Sigmoid colon (tissue), 4 donors: Measurements from ENCODE around the gene WNK1.

ENCODE experiments used
- CTCF ChIP-seq, 4 experiments: fragments of 450-650 bp in 3 of 4; fragments of 200-600 bp in 1 of 4; IDR thresholded peaks; one replicate each; pipeline ENCODE4 v1.5.1; 2016 to 2019; ENCODE audit warnings: antibody characterized with exemption in 4 of 4, mild to moderate bottlenecking in 3 of 4, moderate library complexity in 2 of 4
- EP300 ChIP-seq, 4 donors: sonication (generic); formaldehyde crosslinking; IDR thresholded peaks; one replicate each; pipeline ENCODE4 v1.6.1; 2017; ENCODE audit warnings: antibody characterized with exemption in 4 of 4
- POLR2A ChIP-seq, 2 donors: fragments of 450-650 bp; IDR thresholded peaks; one replicate each; pipeline ENCODE4 v1.6.1; 2016; ENCODE audit warnings: antibody characterized with exemption in 2 of 2, mild to moderate bottlenecking in 2 of 2, moderate library complexity in 2 of 2

DNA sequence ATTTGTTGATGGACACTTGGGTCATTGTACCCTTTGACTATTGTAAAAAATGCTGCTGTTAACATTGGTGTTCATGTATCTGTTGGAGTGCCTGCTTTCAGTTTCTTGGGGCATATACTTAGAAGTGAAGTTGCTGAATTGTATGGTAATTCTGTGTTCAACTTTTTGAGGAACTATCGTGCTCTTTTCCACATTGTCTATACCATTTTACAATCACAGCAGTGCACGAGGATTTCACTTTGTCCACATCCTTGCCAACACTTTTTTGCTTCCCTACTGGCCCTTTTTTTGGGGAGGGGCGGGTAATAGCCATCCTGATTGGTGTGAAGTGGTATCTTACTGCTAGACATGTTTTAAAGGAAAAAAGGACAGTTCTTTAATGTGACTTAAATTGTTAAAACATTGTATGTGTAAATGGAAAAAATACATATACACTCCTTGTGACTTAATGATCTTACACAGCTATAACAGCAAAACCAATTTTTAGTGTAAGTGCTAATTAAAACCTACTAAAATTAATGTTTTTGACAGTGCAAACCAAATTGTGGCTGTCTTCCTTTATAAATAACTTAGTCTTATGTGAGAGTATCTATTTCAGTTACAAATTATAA lies 52.7 kb downstream of the WNK1 start:
- TF ChIP-seq CTCF (IDR thresholded peaks at IDR 0.05) (no peak), POLR2A (IDR thresholded peaks at IDR 0.05) (no peak), EP300 (IDR thresholded peaks at IDR 0.05) (no peak)
